Pancreas (tissue), 10 donors: Measurements from ENCODE around the gene CCDC6. TPM values are rescaled to one million over a fixed set of nuclear protein-coding genes. Genes with fewer than 3 reads are reported as not detected.

Experiments
- ATAC-seq, 4 donors: fragments of 200-7000 bp; cut with Tn5 transposase; one replicate each; pipeline versions ENCODE4 v1.8.0 to v1.9.1; 2020; ENCODE audit warnings: mild to moderate bottlenecking in 4 of 4, moderate library complexity in 4 of 4
- DNase-seq, 6 donors: peaks; one replicate each; pipeline ENCODE4 v3.0.0-alpha.2; 2020
- FAIRE-seq: peaks from 2 replicates; lab custom pipeline; 2012; peaks lifted over from hg19 to GRCh38; lab: Jason Lieb, UNC
- H3K27ac ChIP-seq, 4 donors: fragments of 200-600 bp; sonication (generic); 1 replicate in 3 of 4; 2 replicates in 1 of 4; pipeline versions ENCODE4 v1.5.0 to v1.8.0; 2020
- H3K27me3 ChIP-seq, 4 donors: fragments of 200-600 bp; one replicate each; pipeline ENCODE4 v1.8.0; 2021
- H3K36me3 ChIP-seq, 3 donors: fragments of 200-600 bp; sonication (generic) in 1 of 3; one replicate each; pipeline versions ENCODE4 v1.5.0 to v1.8.0; 2020 to 2021
- H3K4me1 ChIP-seq, 3 donors: fragments of 200-600 bp; one replicate each; pipeline ENCODE4 v1.8.0; 2021
- H3K4me3 ChIP-seq, 4 donors: fragments of 200-600 bp; sonication (generic) in 2 of 4; one replicate each; pipeline versions ENCODE4 v1.5.0 to v1.8.0; 2020 to 2021
- H3K9me3 ChIP-seq, 4 donors: fragments of 200-600 bp; one replicate each; pipeline ENCODE4 v1.8.0; 2021
- CTCF ChIP-seq, 4 donors: fragments of 200-600 bp; sonication (generic) in 3 of 4; IDR thresholded peaks; one replicate each; pipeline versions ENCODE4 v1.5.0 to v1.8.0; 2021; ENCODE audit warnings: antibody characterized with exemption in 4 of 4
- WGBS, 2 donors: extraction: QIAGEN DNeasy Blood & Tissue Kit; methylation state at CpG; one replicate each; pipeline ENCODE4 v1.1.7; 2013; 5-methylcytosine and 5-hydroxymethylcytosine counted together
- intact Hi-C, 3 donors: fragments of 100-400 bp; cut with DNase I; formaldehyde crosslinking; loops; one replicate each; pipeline versions ENCODE4 v1.11.1 to v1.14.2; 2022
- polyA plus RNA-seq, 2 donors: library from polyadenylated mRNA; stranded (reverse); fragments of 200-250 nt; gene quantifications; one replicate each; pipeline ENCODE4 v1.2.3, GENCODE V29; 2013
- total RNA-seq, 6 donors: library from RNA; stranded (reverse); fragmentation: NEBNext Ultra II Directional in 4 of 6; extraction: Animal tissue kit (Norgen Biotek cat#: 25700) in 4 of 6; gene quantifications; one replicate each; pipeline versions ENCODE4 v1.2.1 to v1.2.4, GENCODE V29; 2021 to 2023
- donor health status: healthy with polysubstance abuse.
- donor health status: DM: no; HTN: no; CAD: no; lungs with moderate emphysema.
- donor health status: DM: no; HTN: no; CAD: no.
- donor health status: control.
- donor health status: control.
- donor health status: Bipolar disorder and iron deficiency.
- donor health status: DM: yes; HTN: yes; CAD: no.
- donor health status: DM: no; HTN: no; CAD: no.
- donor health status: DM: no; HTN: no; CAD: no.
- donor health status: DM: yes; HTN: yes; CAD: no.

CCDC6 gene
- total and polyA plus RNA-seq, 8 donors, result 8.3 to 53.1 (median 29.0) TPM

GRCh38 chr10:59838085-59838789 lies 68.1 kb downstream of the CCDC6 start:
- ATAC-seq, result no peak

GRCh38 chr10:59833810-59834209 lies 72.5 kb downstream of the CCDC6 start:
- Histone ChIP-seq H3K4me3 (no peak overlapping the region), H3K4me1 (peaks cover 0 to 9% (median 0%) of the 10 kb centered on the region in 3 donors), H3K27me3 (no peaks in the 10 kb centered on the region), H3K36me3 (peaks cover 0 to 13% (median 0%) of the 10 kb centered on the region in 3 donors), H3K9me3 (no peaks in the 10 kb centered on the region), H3K27ac (no peak overlapping the region)
- TF ChIP-seq CTCF (IDR thresholded peaks at IDR 0.05), result no peak
- ATAC-seq, result peak in 1 of 4 donors; percentile 32
- 55 to 63% methylated on average over 4 of the region's 4 CpGs for WGBS, 2 donors
- DNase-seq, result no peak
- no peak for FAIRE-seq
- intact Hi-C loops, result no loop called here

More at GRCh38 chr10:59838085-59838789, 68.1 kb downstream of the CCDC6 start:
- Histone ChIP-seq H3K4me1 (peaks cover 0 to 3% (median 0%) of the 10 kb centered on the region in 3 donors), H3K4me3 (no peak overlapping the region), H3K27ac (no peak overlapping the region), H3K9me3 (no peaks in the 10 kb centered on the region), H3K36me3 (peaks cover 0 to 6% (median 0%) of the 10 kb centered on the region in 3 donors), H3K27me3 (no peaks in the 10 kb centered on the region)
- intact Hi-C loops, result no loop called here
- TF ChIP-seq CTCF (IDR thresholded peaks at IDR 0.05), result no peak
- DNase-seq (no peak), FAIRE-seq (no peak)
- 94 to 97% methylated on average over 2 of the region's 2 CpGs for WGBS, 2 donors

GRCh38 chr10:59832506-59832905 lies 73.8 kb downstream of the CCDC6 start:
- no peak for TF ChIP-seq CTCF (IDR thresholded peaks at IDR 0.05)
- Histone ChIP-seq H3K4me1 (peaks cover 0 to 10% (median 0%) of the 10 kb centered on the region in 3 donors), H3K36me3 (peaks cover 0 to 13% (median 0%) of the 10 kb centered on the region in 3 donors), H3K4me3 (no peak overlapping the region), H3K27me3 (no peaks in the 10 kb centered on the region), H3K9me3 (no peaks in the 10 kb centered on the region), H3K27ac (no peak overlapping the region)
- no peak for FAIRE-seq
- intact Hi-C loops, result no loop called here
- ATAC-seq, result no peak
- WGBS, 2 donors, result 88 to 92% methylated on average over 2 of the region's 2 CpGs
- no peak for DNase-seq

GRCh38 chr10:59831658-59832503 lies 74.5 kb downstream of the CCDC6 start:
- intact Hi-C loops, result no loop called here
- Histone ChIP-seq H3K9me3 (no peaks in the 10 kb centered on the region), H3K4me3 (no peak overlapping the region), H3K27ac (no peak overlapping the region), H3K36me3 (peaks cover 0 to 13% (median 0%) of the 10 kb centered on the region in 3 donors), H3K4me1 (peaks cover 0 to 10% (median 0%) of the 10 kb centered on the region in 3 donors), H3K27me3 (no peaks in the 10 kb centered on the region)
- WGBS, 2 donors, result 86 to 89% methylated on average over 5 of the region's 5 CpGs
- TF ChIP-seq CTCF (IDR thresholded peaks at IDR 0.05), result no peak
- no peak for FAIRE-seq
- ATAC-seq, result no peak
- no peak for DNase-seq
